GM19328 (cell line): Measurements from ENCODE around the gene ISOC2.
"Not testable (repeated sequence)": the region's sequence is repeated elsewhere in the genome, so short reads cannot be mapped to it uniquely, and the experiment has no call there.

ENCODE experiments used
- ATAC-seq: cut with Tn5 transposase; IDR thresholded peaks from one replicate; pipeline ENCODE4 v1.9.1; 2021; ENCODE audit warnings: mild to moderate bottlenecking, moderate library complexity; ENCODE audit not compliant: unreplicated experiment

ISOC2 gene, protein sequence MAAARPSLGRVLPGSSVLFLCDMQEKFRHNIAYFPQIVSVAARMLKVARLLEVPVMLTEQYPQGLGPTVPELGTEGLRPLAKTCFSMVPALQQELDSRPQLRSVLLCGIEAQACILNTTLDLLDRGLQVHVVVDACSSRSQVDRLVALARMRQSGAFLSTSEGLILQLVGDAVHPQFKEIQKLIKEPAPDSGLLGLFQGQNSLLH

DNA sequence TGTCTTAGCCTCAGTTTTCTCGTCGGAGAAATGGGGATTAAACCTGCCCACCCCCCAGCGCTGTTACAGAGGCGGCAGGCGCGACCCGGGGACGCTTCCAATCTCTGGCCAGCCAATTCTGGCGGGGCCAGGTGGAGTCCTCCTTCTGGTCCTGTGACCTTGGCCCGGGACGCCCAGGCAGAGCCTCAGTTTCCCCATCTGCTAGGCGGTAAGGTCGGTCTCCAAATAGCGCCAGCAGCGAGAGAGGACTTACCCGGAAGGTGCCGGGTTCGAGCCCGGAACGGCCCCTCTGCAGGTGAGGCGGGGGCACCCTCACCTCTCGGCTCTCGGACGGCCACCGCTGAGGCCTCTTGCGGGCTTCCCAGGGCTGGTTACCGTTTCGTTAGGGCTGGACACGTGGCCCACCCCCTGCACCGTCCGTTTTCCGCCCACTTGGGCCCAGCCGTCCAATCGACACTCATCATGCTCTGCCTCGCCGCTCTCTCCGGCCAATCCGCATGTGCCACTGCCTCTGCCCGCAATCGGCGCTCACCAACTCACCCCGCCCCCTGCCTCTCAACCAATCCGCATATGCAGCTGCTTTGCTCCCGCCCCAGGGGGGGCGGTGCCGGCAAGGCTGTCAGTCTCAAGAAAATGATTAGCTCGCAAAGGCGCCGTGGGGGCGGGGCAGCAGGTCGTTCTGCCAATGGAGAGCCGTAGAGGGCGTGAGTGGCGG is at the start of gene ISOC2:
ISOC2 (minus strand) TSS at position 384 of the 715 bp plus-strand sequence. CDS start 5,156 bp downstream, outside the sequence.
- peak; percentile 90 for ATAC-seq

DNA sequence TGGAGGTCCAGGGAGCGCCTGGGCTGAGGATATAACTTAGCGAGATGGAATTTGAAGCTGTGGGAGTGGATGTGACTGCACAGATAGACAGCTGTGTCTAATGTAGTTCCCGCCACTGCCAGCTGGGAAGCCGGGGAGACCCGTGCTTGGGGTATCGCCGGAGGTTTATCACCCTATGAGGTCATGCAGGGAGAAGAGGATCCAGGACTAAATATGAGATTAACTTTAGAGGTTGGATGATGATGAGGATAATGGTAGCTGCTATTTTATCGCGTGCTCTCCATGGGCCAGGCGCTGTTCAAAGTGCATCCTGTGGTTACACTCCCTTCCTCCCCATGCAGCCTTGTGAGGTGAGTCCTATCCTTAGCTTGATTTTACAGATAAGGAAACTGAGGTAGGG is 46.7 kb upstream of the ISOC2 start:
- ATAC-seq = no peak

DNA sequence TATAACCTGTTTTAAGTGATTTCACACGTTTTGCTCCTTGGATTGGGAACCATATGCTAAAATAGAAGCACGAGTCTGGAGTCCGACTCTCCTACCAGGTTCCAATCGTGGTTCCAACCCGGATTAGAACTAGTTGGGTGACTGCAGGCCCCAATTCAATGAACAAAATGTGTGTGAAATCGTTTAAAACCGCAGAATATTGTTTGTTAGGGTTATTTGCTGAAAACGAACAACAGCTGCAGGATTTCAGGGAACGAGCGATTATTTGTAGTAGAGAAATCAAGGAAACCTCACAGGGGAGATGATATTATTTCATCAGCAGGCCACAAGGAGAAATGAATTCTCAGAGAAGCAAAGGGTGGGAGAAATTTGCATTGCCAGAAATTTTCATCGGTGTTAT is 43.5 kb upstream of the ISOC2 start:
- ATAC-seq = no peak

DNA sequence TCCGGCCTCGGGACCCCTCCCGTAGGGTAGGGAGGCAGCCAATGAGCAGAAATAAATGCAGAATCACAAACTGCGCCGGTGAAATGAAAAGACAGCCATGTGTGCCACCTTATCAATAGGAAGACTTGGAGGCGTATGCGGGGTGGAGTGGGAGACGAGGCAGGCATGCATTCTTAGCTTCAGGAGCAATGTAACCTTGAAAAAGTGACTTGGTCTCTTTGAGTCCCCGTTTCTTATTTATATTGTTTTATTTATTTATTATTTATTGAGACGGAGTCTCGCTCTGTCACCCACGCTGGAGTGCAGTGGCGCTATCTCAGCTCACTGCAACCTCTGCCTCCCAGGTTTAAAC is 42.8 kb upstream of the ISOC2 start:
- ATAC-seq = no peak

DNA sequence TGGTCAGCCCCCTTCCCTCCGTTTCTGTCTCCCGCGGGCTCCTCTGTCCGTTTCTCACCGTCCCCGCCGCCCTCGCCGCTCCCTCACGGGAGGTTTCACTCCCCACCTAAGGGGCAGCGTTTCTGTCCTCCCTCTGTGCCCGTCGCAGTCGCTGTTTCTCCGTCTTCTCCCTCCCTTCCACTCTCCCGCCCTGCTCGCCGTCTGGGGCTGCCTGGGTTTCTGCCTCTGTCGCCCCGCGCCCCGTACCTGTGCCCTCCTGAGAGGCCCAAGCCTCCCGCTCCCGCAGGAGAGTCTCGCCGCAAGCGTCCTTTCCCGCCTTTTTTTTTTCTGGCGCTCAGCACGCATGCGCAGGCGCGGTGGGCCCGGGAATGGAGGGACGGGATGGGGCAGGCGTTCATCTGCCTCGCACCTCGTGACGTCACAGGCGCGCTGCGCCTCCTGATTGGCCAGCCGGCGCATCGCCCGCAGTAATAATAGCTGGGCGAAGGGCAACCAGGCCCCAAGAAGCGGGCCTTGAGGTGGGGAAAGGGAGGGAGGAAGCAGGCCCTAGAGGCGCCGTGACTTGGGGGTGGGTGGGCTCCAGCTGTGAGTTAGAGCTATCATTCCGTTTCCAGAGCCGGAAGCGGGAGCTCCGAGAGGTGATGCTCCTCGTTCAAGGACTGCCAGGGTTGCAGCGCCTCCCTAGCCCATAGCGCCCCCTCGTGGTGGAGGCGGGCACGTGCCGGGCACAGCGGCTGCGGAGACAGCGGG is 42.2 kb upstream of the ISOC2 start:
- peak; percentile 88 for ATAC-seq

DNA sequence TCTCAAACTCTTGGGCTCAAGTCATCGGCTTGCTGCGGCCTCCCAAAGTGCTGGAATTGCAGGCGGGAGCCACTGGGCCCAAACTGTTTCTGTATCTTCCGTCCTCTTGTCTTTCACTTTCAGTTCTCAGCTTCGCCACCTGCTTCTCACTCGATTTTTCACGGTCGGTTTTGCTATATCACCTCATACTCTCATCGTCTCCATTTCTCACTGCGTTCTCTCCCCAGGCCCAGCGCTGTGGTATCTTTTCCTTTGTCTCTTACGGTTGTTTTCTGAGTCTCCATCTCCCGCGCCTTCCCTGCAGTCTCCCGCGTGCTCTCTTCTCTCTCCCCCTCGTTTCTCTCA is 41.7 kb upstream of the ISOC2 start:
- ATAC-seq = no peak

DNA sequence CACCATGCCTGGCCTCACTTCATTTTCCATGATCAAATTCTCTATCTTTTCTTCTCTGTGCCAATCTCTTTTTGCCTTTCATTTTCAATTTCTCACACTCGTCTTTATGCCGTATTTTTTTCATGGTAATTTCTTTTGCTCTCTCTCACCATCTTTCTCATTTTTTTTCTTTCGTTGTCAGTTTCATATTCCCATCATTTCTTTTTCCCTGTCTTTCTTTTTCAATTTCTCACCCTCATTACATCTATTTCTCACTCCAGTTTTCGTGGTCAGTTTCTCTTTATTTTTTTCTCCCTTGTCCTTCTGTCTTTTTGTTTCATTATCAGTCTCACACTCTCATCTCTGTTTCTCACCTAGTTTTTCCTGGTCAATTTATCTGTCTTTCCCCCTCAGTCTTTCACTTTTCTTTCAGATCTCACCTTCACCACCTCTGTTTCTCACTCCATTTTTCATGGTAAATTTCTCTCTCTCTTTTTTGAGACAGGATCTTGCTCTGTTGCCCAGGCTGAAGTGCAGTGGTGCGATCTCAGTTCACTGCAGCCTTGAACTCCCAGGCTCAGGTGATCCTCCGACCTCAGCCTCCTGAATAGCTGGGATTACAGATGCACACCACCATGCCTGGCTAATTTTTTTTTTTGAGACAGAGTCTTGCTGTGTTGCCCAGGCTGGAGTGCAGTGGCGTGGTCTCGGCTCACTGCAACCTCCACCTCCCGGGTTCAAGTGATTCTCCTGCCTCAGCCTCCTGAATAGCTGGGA is 40.9 kb upstream of the ISOC2 start:
- no peak for ATAC-seq

DNA sequence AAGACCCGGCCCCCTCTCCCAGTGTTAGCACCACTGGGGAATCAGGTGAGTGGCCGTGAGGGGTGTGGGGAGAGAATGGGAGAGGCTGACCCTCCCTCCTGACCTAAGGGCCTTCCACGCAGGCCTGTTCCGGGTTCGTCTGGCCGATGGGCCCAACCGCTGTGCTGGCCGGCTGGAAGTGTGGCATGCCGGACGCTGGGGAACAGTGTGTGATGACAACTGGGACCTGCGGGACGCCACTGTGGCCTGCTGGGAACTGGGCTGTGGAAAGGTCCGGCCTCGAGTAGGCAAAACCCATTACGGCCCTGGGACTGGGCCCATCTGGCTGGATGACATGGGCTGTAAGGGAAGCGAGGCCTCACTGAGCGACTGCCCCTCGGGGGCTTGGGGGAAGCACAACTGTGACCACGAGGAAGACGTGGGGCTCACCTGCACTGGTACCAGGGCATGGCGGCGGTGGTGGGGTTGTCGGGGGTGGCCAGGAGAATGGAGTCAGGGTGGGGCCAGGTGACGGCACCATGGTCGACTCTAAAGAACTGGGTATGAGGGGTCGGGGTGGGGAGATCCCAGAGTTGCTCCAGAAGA is 39.0 kb upstream of the ISOC2 start:
- no peak for ATAC-seq

DNA sequence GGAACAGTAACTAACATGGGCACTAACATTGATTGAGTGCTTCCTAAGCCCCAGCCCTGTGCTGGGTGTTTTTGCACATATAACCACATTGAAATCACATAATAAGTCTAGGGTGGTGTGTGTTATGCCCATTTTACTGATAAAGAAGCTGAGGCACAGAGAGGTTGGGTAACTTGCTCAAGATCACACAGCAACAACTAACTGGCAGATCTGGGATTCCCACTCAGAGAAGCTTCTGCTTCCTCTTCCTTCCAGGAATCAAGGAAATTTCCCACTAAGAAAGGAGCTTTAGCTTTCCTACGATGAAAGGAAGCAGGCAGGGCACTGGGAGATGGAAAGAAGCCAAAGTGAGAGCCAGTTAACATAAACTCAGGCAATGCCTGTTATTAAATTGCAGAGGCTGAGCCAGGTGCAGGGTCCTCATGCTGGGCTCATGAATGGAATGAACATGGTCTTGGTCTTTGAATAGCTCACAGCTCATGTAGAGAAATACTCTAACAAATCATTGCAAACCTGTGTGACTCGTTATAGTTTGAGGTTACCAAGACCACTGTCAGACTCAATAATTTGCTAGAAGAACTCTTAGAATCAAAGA is 36.9 kb upstream of the ISOC2 start:
- no peak for ATAC-seq

DNA sequence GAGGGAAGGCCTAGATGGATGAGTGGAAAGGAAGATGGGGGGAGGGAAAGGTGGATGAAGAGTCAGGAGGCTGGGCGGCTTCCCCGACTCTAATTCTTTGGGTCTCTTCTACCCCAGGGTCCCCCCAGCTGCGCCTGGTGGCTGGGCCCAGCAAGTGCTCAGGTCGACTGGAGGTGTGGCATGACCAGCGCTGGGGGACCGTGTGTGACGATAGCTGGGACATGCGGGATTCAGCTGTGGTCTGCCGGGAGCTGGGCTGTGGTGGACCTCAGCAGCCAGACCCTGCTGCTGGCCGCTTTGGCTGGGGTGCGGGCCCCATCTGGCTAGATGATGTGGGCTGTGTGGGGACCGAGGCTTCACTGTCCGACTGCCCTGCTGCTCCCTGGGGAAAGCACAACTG is 36.3 kb upstream of the ISOC2 start:
- ATAC-seq = no peak

DNA sequence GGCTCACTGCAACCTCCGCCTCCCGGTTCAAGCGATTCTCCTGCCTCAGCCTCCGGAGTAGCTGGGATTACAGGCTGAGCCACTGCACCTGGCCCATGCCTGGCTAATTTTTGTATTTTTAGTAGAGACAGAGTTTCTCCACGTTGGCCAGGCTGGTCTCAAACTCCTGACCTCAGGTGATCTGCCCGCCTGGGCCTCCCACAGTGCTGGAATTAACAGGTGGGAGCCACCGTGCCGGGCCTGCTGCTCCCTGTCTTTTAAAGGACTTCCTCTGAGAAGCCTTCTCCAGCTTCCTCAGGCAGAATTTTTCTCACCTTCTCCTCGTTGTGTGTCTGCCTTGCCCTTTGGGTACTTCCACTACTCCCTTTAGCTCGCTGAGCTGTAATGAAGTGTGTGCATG is 35.4 kb upstream of the ISOC2 start:
- ATAC-seq = not testable (repeated sequence)

DNA sequence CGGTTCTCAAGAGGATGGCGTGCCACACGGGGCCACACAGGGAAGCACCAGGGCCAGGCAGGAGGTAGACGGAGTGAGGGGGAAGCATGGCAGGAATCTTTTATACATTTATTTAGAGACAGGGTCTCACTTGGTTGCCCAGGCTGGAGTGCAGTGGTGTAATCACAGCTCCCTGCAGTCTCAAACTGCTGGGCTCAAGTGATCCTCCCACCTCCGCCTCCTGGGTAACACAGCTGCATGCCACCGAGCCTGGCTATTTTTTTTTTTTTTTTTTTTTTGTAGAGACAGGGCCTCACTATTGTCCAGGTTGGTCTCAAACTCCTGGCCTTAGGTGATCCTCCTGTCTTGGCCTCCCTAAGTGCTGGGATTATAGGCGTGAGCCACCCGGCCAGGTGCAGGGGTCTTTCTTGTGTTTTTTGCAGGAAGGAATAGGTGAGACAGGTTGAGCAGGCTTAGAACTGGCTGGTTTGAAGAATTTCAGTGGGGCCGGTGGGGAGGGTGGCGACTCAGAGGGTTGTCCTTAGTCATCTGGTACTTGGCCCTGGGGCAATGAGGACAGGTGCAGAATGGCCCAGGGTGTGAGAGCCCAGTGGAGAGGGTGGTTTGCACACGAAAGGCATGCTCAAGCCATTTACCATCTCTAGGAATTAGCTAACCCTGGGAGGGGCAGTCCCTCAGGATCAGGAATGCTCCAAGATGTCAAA is 34.4 kb upstream of the ISOC2 start:
- ATAC-seq = no peak

DNA sequence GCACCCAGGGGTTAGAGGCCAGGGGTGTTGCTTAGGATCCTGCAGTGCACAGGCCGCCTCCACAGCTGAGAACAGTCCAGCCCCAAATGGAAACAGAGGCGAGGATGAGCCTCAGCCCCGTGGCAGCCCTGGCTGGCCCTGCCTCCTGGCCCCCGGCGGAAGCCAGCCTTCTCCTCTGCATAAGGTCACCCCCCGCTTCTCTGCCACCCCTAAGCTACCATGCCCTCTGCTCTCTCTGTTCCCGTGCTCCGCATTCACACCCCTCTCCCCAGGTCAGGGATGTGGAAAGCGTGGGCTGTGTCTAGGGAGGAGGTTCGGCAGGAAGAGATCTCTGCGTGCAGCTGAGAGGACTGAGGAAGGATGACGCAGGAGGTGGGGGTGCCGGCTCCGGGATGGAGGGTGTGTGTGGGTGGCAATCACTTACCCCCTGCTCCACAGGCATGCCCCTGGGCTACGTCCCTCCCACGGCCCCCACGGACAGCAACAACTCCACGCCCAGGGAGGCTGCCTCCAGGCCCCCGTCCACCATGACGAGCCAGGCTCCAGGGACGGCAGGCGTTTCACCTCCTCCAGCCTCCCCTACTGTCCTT is 32.8 kb upstream of the ISOC2 start:
- ATAC-seq = no peak

DNA sequence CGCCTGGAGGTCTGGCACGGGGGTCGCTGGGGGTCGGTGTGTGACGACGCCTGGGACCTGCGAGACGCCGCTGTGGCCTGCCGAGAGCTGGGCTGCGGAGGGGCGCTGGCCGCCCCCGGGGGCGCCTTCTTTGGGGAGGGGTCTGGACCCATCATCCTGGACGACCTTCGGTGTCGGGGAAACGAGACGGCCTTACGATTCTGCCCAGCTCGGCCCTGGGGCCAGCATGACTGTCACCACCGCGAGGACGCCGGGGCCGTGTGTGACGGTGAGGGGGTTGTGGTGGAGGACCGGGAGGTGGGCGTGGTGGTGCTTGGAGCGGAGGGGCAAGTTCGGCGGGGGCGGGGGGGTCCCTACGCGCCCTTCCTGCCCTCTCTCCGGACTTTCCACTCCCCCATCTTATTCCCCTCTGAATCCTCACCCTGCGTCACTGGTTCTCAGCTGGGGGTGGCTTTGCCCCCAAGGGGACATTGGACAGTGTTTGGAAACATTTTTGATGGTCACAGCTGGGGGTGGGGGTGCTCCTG is 32.3 kb upstream of the ISOC2 start:
- no peak for ATAC-seq

DNA sequence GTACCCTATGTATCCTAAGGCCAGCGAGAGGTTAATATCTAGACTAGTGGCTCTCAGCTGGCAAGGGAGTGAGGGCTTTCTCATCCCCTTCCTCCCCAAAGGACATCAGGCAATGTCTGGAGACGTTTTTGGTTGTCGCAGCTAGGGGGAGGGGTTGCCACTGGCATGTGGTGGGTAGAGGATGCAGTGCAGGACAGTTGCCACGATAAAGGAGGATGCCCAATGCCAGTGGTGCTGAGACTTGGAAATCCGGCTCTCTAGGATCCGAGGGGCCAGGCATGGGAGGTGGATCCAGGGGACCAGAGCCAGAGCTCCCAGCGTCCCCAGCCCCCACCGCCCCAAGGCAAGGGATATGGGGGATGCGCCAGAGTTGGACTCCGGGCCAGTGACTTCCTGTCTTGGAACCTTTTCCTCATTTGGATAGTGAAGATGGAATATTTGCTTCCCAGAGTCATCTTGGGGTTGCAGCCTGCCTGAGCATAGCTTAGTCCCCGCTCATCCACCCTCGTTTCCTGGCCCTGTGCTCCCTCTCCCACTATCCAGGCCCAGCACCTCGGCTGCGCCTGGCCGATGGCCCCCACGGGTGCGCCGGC is 31.7 kb upstream of the ISOC2 start:
- ATAC-seq = no peak

DNA sequence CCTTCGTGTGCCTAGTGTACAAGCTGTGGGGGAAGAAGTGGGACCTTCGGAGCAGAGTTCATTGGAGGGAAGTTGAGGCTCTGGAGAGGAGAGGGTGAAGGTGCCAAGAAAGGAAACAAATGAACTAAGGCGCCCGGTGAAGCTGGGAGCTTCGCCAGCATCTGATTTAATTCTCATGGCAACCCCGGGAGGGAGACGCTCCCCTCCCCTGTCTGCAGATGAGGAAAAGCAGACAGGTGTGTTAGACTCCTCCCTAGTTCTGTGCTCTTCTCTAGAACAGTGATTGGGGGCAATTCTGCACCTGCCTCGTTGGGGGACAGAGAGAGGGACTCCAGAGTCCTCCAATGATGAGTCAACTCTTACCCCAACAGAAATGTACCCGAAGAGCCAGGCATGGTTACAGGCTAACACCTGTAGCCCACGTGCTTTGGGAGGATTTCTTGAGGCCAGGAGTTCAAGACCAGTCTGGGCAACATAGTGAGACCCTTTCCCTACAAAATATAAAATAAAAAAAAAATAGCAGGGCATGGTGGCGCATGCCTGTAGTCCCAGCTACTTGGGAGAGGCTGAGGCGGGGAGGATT is 31.0 kb upstream of the ISOC2 start:
- ATAC-seq = no peak

DNA sequence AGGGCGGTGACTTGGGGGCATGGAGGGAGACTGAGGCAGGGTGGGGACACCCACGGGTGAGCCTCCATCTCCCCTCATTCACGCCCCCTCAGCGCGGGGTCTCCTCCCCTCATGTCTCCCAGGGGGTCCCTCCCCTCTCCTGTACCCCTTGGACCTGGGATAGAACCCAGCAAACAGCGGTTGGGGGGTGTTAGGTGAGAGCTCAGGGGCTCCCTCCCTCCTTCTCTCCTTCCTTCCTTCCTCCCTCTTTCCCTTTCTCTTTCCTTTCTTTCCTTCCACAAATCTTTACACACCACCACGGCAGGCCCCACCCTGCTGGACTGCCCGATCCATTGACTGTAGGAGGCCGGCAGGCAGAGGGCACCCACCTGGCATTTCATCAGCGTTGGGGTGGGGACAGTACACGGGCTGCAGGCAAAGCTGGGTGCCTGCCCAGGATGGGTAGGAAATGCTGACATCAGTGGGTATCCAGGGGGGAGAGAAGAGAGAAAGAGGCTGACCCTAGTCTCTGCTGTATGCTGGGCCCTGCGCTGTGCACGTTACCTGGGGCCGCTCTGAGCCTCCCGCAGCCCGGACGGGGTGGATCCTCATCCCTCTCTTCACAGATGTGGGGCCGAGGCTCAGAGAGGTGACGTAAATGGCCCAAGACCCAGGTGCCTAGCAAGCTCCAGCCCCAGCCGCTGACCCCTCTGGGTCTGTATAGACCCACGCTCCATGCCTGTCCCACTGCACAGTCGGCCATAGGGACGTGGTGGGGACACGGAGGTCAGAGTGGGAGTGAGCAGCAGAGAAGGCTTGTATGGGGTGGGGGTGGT is 30.3 kb upstream of the ISOC2 start:
- no peak for ATAC-seq
